GM19328 (cell line): ENCODE results near the gene C16orf86.

Experiments
- ATAC-seq: cut with Tn5 transposase; IDR thresholded peaks from one replicate; pipeline ENCODE4 v1.9.1; 2021; ENCODE audit warnings: mild to moderate bottlenecking, moderate library complexity; ENCODE audit not compliant: unreplicated experiment

C16orf86 gene

GRCh38 chr16:67653789-67654402, 12.7 kb upstream of the C16orf86 start:
- no peak for ATAC-seq

- ATAC-seq = no peak
Measured at GRCh38 chr16:67654403-67654911, 12.2 kb upstream of the C16orf86 start.

GRCh38 chr16:67655363-67655762, 11.3 kb upstream of the C16orf86 start:
- ATAC-seq = no peak

DNA sequence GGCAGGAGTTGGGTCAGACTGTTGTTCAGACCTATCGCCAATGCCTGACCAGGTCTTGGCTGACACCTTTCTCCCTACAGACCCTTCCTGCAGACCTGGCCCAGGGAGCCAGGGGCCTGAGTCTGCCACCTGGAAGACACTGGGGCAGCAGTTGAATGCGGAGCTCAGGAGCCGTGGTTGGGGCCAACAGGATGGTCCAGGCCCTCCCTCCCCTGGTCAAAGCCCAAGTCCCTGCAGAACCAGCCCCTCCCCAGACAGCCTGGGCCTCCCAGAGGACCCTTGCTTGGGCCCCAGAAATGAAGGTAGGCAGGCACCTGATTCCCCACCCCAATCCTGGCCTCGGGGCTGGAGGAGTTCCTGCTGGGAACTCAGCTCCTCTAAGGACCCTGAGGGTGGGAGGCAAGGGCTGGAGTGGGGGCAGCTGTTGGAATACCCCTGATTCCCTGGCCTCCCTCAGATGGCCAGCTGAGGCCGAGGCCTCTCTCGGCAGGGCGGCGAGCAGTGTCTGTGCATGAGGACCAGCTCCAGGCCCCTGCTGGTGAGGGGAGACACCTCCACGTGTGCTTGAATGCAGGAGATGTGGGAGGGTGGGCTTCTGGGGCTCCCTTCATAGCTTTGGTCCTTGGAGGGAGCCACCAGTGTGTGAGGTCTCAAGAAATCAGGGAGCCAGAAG, 10.1 kb upstream of the C16orf86 start:
- no peak for ATAC-seq

DNA sequence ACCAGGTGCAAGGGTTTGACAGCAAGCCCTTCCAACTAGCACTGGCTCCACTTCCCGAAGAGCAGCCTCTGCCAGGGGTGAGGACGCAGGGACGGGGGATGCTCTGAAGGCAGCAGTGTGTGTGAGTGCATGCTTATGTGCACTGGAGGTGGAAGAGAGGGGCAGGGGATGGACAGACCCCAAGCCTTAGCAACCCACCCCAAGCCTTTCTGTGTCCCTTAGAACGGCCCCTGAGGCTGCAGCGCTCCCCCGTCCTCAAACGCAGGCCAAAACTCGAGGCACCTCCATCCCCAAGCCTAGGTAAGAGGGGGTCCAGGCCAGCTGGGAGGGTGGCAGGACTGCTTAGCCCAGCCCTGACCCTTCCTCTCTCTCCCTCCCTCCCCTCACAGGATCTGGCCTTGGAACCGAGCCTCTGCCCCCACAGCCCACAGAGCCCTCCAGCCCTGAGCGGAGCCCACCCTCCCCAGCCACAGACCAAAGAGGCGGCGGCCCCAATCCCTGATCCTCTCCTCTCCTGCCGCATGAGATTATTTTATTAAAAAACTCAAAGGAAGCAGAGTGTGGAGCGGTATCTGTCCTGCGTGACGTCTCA, 9.5 kb upstream of the C16orf86 start:
- ATAC-seq = no peak

GRCh38 chr16:67657751-67658518, 8.7 kb upstream of the C16orf86 start:
- no peak for ATAC-seq

DNA sequence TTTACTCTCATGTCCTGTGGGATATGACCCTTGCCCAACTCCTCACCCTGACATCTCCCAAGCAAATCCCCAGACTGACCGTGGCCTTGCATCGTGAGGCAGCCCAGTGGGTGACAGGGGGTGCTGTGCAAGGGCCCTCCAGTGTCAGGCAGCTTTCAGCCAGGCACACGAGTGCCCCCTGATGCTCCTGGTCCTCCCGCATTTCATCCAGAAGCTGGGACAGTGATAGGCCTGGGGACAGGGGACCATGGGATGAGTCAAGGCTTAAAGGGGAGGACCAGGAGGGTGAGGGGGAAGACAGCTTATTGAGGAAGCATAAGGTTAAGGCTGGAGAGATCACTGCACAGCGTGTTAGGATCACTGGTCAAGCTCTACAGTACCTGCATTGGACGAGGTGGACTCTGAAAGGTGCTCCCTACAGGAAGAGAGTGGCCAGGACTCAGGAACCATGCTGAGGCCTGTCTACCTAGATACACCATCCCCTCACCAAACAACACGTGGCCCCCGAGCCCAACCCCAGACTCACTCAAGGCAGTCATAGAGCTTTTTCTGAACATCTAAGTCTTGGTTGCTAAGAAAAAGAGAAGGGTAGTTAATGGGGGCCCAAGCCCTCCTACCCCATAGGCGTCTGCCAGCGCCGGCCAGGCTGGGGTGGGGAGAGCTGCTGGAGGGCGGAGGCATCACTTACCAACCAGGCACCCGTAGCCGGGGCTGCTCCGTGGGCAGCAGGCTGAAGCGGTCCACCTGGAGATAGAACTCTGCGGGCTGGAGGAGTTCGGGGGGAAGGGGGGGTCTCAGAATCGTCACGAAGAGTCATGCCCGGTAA, 7.6 kb upstream of the C16orf86 start:
- ATAC-seq = no peak

DNA sequence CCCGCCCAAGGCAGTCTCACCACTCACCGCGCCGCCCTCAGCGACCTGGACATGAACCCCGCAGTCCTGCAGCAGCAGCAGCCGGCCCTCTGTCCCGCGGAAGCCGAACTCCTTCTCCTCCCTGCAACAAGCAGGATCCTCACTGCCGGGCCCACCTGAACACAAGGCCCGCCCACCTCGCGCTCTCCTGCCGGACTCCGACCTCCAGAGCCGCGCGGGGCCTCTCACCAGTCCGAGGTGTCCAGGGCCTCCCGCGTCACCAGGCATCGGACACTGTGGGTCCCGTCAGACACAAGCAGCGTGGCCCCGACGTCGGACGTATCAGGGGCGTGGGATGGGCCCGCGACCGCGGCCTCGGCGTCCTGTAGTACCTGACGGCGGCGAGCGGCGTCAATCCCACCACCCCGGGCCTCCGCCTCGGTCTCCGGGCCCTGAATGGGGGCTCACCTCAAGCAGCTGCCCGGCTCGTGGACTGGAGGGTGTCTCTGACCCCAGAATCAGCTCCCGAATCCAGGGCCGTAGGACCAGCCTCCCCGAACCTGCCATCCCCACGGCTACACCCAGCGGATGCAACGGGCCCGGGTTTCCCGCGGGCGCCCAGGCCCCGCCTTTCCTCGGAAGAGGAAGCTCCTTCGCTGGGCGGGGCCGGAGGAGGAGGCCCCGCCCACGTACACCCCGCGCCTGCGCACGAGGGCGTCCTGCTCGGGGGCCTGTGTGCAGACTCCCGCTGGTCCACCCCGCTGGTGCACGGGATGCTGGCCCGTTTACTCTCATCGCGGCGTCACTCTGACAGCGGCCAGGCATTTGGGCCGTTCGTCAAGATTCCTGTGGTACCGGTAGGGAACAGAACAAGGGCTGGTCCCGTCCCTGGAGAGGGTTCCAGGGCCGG, 6.7 kb upstream of the C16orf86 start, which contains the start of gene ACD:
ACD (minus strand) TSS at position 586 of the 889 bp plus-strand sequence; CDS start at position 546, 40 bp downstream.
- ATAC-seq = peak; percentile 56

DNA sequence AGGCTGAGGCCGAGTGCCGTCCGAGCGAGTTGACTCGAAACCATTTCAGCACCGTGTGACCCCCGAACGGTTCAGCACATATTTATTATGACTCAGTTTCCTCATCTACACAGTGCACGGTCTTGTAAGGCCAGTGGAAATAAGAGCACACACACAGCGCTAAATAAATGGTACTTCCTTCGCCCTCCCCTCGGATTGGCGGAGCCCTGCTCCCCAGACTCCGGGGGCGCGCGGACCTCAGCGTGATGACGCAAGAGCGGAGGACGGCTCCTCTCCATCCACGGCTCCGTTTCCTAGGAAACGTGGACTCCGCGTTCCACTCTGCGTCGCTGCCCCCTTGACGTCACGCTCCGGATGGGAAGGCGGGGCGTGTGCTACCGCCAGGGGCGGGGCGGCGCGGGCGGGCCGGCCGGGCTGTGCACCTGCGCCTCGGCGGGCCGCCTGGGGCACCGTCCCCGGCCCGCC, 6.0 kb upstream of the C16orf86 start, which contains the start of gene PARD6A:
PARD6A (plus strand) TSS at position 397 of the 465 bp plus-strand sequence. CDS start 79 bp downstream, outside the sequence.
- peak; percentile 69 for ATAC-seq

- ATAC-seq = no peak
Measured at GRCh38 chr16:67661101-67661761, 5.4 kb upstream of the C16orf86 start.

DNA sequence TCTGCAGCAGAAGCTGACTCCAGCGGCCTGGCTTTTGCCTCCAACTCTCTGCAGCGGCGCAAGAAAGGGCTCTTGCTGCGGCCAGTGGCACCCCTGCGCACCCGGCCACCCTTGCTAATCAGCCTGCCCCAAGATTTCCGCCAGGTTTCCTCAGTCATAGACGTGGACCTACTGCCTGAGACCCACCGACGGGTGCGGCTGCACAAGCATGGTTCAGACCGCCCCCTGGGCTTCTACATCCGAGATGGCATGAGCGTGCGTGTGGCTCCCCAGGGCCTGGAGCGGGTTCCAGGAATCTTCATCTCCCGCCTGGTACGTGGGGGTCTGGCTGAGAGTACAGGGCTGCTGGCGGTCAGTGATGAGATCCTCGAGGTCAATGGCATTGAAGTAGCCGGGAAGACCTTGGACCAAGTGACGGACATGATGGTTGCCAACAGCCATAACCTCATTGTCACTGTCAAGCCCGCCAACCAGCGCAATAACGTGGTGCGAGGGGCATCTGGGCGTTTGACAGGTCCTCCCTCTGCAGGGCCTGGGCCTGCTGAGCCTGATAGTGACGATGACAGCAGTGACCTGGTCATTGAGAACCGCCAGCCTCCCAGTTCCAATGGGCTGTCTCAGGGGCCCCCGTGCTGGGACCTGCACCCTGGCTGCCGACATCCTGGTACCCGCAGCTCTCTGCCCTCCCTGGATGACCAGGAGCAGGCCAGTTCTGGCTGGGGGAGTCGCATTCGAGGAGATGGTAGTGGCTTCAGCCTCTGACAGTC, 4.5 kb upstream of the C16orf86 start:
- ATAC-seq = no peak

- ATAC-seq = no peak
Measured at GRCh38 chr16:67662653-67663010, 4.0 kb upstream of the C16orf86 start.

DNA sequence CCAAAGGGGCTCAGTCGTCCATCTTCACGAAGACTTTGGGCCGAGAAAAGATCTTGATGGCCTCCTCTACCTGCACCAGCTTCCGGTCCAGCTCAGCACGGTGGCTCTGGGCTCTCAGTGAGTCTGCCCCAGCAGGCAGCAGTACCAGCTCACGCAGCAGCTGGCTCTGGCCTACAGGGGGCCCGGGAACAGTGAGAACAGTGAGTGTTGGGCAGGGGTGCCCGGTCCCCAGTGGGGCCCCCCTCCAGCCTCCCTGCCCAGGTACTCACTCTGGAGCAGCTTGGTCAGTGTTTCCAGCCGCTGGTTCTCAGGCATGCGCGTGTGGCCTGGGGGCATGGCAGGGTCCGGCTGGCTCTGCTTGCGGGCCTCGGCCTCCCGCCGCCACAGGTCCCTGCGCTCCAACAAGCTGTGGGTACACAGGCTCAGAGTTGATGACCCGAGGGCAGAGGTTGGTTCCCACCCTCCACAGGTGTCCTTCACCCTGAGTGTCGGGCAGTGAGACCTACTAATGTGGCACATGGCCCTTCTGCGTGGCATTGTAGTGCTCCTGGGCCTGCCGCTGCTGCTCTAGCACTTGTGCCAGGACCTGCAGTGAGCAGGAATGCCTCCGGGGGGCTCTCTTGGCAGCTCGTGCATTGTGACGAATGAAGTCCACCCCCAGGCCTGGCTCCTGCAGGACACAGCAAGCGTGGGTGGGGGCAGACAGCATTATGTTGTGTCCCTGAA, 3.3 kb upstream of the C16orf86 start:
- no peak for ATAC-seq

DNA sequence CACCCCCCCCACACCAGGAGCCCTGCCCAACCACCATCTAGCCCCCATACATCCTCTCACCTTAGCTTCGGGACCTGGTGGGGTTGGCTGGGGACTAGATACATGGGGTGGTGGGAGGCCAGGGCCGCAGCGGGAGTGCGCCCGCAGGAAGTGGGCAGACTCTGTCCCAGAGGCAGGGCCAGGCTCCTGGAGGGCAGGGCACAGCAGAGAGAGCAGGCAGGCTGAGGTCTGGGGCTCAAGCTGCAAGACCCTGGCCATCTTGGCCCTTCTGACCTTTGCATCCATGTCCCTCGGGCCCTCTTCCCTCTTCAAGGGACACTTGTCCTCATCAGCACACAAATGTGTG, 2.8 kb upstream of the C16orf86 start:
- ATAC-seq = no peak

- ATAC-seq = no peak
Measured at GRCh38 chr16:67664258-67664657, 2.4 kb upstream of the C16orf86 start.

- no peak for ATAC-seq
Measured at GRCh38 chr16:67664871-67665270, 1.7 kb upstream of the C16orf86 start.

GRCh38 chr16:67665598-67665997, 1.0 kb upstream of the C16orf86 start:
- no peak for ATAC-seq
